Smooth muscle cell (in vitro differentiated cells): ENCODE measurements around the gene R3HDM2. TPM values are rescaled to one million over a fixed set of nuclear protein-coding genes. Genes with fewer than 3 reads are reported as not detected.
A peak's percentile ranks its signal among the peaks of the same experiment; 100 is the strongest.

Experiments used
- DNase-seq: peaks from one replicate; lab custom pipeline; 2025; ENCODE audit not compliant: unreplicated experiment; lab: John Stamatoyannopoulos, UW
- H2AFZ ChIP-seq: fragments of 200-600 bp; sonication (generic); 2 replicates; pipeline ENCODE4 v1.6.0; 2016; ENCODE audit warnings: antibody characterized with exemption, low read depth, mild to moderate bottlenecking
- H3F3A ChIP-seq: fragments of 200-600 bp; sonication (generic); 2 replicates; pipeline ENCODE4 v1.6.0; 2017; ENCODE audit warnings: antibody characterized with exemption, low read depth
- H3K27ac ChIP-seq: fragments of 200-600 bp; sonication (generic); 2 replicates; pipeline ENCODE4 v1.5.1; 2016; ENCODE audit warnings: low read depth, mild to moderate bottlenecking
- H3K27me3 ChIP-seq: fragments of 200-600 bp; sonication (generic); 2 replicates; pipeline ENCODE4 v1.6.1; 2016; ENCODE audit warnings: low read depth, mild to moderate bottlenecking
- H3K36me3 ChIP-seq: fragments of 200-600 bp; sonication (generic); 2 replicates; pipeline ENCODE4 v1.5.1; 2016; ENCODE audit warnings: low read depth
- H3K4me1 ChIP-seq: fragments of 200-600 bp; sonication (generic); 2 replicates; pipeline ENCODE4 v1.5.1; 2016; ENCODE audit warnings: low read depth
- H3K4me2 ChIP-seq: fragments of 200-600 bp; sonication (generic); 2 replicates; pipeline ENCODE4 v1.6.0; 2016; ENCODE audit warnings: mild to moderate bottlenecking
- H3K4me3 ChIP-seq: fragments of 200-600 bp; sonication (generic); 2 replicates; pipeline ENCODE4 v1.5.1; 2016; ENCODE audit warnings: mild to moderate bottlenecking
- H3K79me2 ChIP-seq: fragments of 200-600 bp; sonication (generic); 2 replicates; pipeline ENCODE4 v1.6.0; 2016; ENCODE audit warnings: low read depth, mild to moderate bottlenecking
- H3K9ac ChIP-seq: fragments of 200-600 bp; sonication (generic); 2 replicates; pipeline ENCODE4 v1.6.0; 2016; ENCODE audit warnings: low read depth
- H3K9me3 ChIP-seq: fragments of 200-600 bp; sonication (generic); replicated peaks from 2 replicates; pipeline ENCODE4 v1.5.1; 2016; ENCODE audit warnings: low read depth
- H4K20me1 ChIP-seq: fragments of 200-600 bp; sonication (generic); 2 replicates; pipeline ENCODE4 v1.6.0; 2016; ENCODE audit warnings: low read depth
- CTCF ChIP-seq: fragments of 200-600 bp; sonication (generic); IDR thresholded peaks from 2 replicates; pipeline ENCODE4 v1.5.1; 2017; ENCODE audit warnings: borderline replicate concordance, mild to moderate bottlenecking, antibody characterized with exemption; ENCODE audit not compliant: insufficient read depth, poor library complexity, severe bottlenecking
- WGBS: methylation state at CpG from one replicate; pipeline ENCODE4 v1.1.7; 2016; ENCODE audit warnings: low lambda C conversion rate; 5-methylcytosine and 5-hydroxymethylcytosine counted together
- polyA plus RNA-seq: library from polyadenylated mRNA; unstranded; fragments of >200 nt; fragmentation: Nextera tagmentation; extraction: Ambion mirVana; gene quantifications from 2 replicates; pipeline ENCODE4 v1.2.1, GENCODE V29; 2016
- total RNA-seq: library from RNA; depleted of rRNA; stranded (reverse); fragments of >200 nt; gene quantifications from 2 replicates; pipeline ENCODE4 v1.2.3, GENCODE V29; 2014

Gene R3HDM2
- total and polyA plus RNA-seq, 2 experiments from 2014 or later = 12.2 to 16.0 TPM

GRCh38 chr12:57216921-57217879, 213.6 kb downstream of the R3HDM2 start:
- TF ChIP-seq CTCF = no peak
- H3K4me1 ChIP-seq = peaks cover 33% of the 10 kb centered on the region
- H3K36me3 ChIP-seq = no peaks in the 10 kb centered on the region
- peaks cover 36% of the 10 kb centered on the region for H4K20me1 ChIP-seq
- 4% methylated on average over 55 of the region's 63 CpGs for WGBS
- peak overlapping the region; percentile 62 for H3K4me3 ChIP-seq
- peaks cover 74% of the 10 kb centered on the region for H3K27me3 ChIP-seq
- H3F3A ChIP-seq = peaks cover 22% of the 10 kb centered on the region
- H3K4me2 ChIP-seq = peak overlapping the region; percentile 97
- H3K9ac ChIP-seq = no peak overlapping the region
- H3K9me3 ChIP-seq = no peaks in the 10 kb centered on the region
- DNase-seq = no peak
- no peak overlapping the region for H3K27ac ChIP-seq
- H3K79me2 ChIP-seq = no peaks in the 10 kb centered on the region
- H2AFZ ChIP-seq = no peak overlapping the region

- Histone ChIP-seq H3K4me3 (peak within 1 kb of the TSS; percentile 62), H3K4me2 (peak within 1 kb of the TSS; percentile 97), H2AFZ (no peak within 1 kb of the TSS), H3K36me3 (no peaks in the 10 kb centered on the region), H3K9me3 (no peaks in the 10 kb centered on the region), H3K27me3 (peaks cover 65% of the 10 kb centered on the region), H3K79me2 (no peaks in the 10 kb centered on the region), H3K4me1 (peaks cover 31% of the 10 kb centered on the region), H3K9ac (no peak within 1 kb of the TSS), H3K27ac (no peak within 1 kb of the TSS), H4K20me1 (peaks cover 45% of the 10 kb centered on the region), H3F3A (peaks cover 22% of the 10 kb centered on the region)
- no peak for TF ChIP-seq CTCF
- no peak for DNase-seq
- WGBS = 2% methylated on average over 27 of the region's 102 CpGs
Observed at GRCh38 chr12:57216014-57216911, 214.6 kb downstream of the R3HDM2 start, which contains the start of gene NXPH4. Gene NXPH4 (plus strand): TSS chr12:57216794. CDS start chr12:57216970, 176 bp downstream.

- H3F3A ChIP-seq = peaks cover 22% of the 10 kb centered on the region
- H3K4me2 ChIP-seq = peak overlapping the region; percentile 97
- no peak overlapping the region for H3K27ac ChIP-seq
- no peaks in the 10 kb centered on the region for H3K9me3 ChIP-seq
- H3K36me3 ChIP-seq = no peaks in the 10 kb centered on the region
- peak overlapping the region; percentile 62 for H3K4me3 ChIP-seq
- peaks cover 27% of the 10 kb centered on the region for H3K4me1 ChIP-seq
- H3K9ac ChIP-seq = no peak overlapping the region
- no peak for TF ChIP-seq CTCF
- no peaks in the 10 kb centered on the region for H3K79me2 ChIP-seq
- peaks cover 58% of the 10 kb centered on the region for H3K27me3 ChIP-seq
- no peak for DNase-seq
- H4K20me1 ChIP-seq = peaks cover 51% of the 10 kb centered on the region
- 41% methylated on average over 7 of the region's 7 CpGs for WGBS
- no peak overlapping the region for H2AFZ ChIP-seq
Observed at GRCh38 chr12:57215668-57216013, 215.2 kb downstream of the R3HDM2 start.
